HG03457 (cell line): ENCODE data around the gene TEX30.

Source experiments
- ATAC-seq: cut with Tn5 transposase; IDR thresholded peaks from one replicate; pipeline ENCODE4 v1.9.1; 2021; ENCODE audit warnings: moderate number of reproducible peaks; ENCODE audit not compliant: unreplicated experiment

The TEX30 gene

GRCh38 chr13:102721800-102722231 lies 51.8 kb downstream of the TEX30 start:
- ATAC-seq, result no peak

- no peak for ATAC-seq
Measured at GRCh38 chr13:102718746-102719145, 54.8 kb downstream of the TEX30 start.
